Nephron progenitor cell (in vitro differentiated cells): Measurements from ENCODE around the gene PCDHB14.

Source experiments
- DNase-seq: peaks from one replicate; pipeline ENCODE4 v3.0.0; 2021
- H3K27ac Mint-ChIP-seq: 2 replicates; pipeline ENCODE4 v1.8.0; 2021; ENCODE audit warnings: mild to moderate bottlenecking, moderate library complexity, mixed read lengths
- H3K27me3 Mint-ChIP-seq: 2 replicates; pipeline ENCODE4 v1.8.0; 2021; ENCODE audit warnings: mild to moderate bottlenecking, low read depth, mixed read lengths; ENCODE audit not compliant: poor library complexity
- H3K36me3 Mint-ChIP-seq: 2 replicates; pipeline ENCODE4 v1.8.0; 2021; ENCODE audit warnings: low read depth, mixed read lengths
- H3K4me1 Mint-ChIP-seq: 2 replicates; pipeline ENCODE4 v1.8.0; 2021; ENCODE audit warnings: mixed read lengths
- H3K4me3 Mint-ChIP-seq: 2 replicates; pipeline ENCODE4 v1.8.0; 2021; ENCODE audit warnings: mild to moderate bottlenecking, moderate library complexity, mixed read lengths
- H3K9me3 Mint-ChIP-seq: 2 replicates; pipeline ENCODE4 v1.8.0; 2021; ENCODE audit warnings: mild to moderate bottlenecking, moderate library complexity, mixed read lengths
- CTCF ChIP-seq: fragments of 200-600 bp; sonication (generic); IDR thresholded peaks from 2 replicates; pipeline ENCODE4 v1.5.0; 2021; ENCODE audit warnings: antibody characterized with exemption

Gene PCDHB14

GRCh38 chr5:141272906-141273305 is 49.8 kb downstream of the PCDHB14 start:
- no peak for TF ChIP-seq CTCF
- no peak overlapping the region for H3K27ac Mint-ChIP-seq
- no peaks in the 10 kb centered on the region for H3K4me1 Mint-ChIP-seq
- H3K4me3 Mint-ChIP-seq, result no peak overlapping the region
- DNase-seq, result no peak
- H3K9me3 Mint-ChIP-seq, result peaks cover 94% of the 10 kb centered on the region
- peaks cover 38% of the 10 kb centered on the region for H3K36me3 Mint-ChIP-seq
- H3K27me3 Mint-ChIP-seq, result peaks cover 3% of the 10 kb centered on the region
